Testis (tissue), 5 donors: Measurements from ENCODE around the gene KRT74. TPM values are rescaled to one million over a fixed set of nuclear protein-coding genes. Genes with fewer than 3 reads are reported as not detected.

ENCODE experiments used
- DNase-seq: peaks from one replicate; pipeline ENCODE4 v3.0.0-alpha.2; 2019
- H3K27ac ChIP-seq, 2 donors: fragments of 200-600 bp; sonication (generic); one replicate each; pipeline ENCODE4 v1.5.1; 2019
- H3K27me3 ChIP-seq: fragments of 200-600 bp; sonication (generic); one replicate; pipeline ENCODE4 v1.5.1; 2019
- H3K36me3 ChIP-seq: fragments of 200-600 bp; sonication (generic); one replicate; pipeline ENCODE4 v1.5.1; 2017; ENCODE audit warnings: low read depth; ENCODE audit errors: missing control alignments
- H3K4me1 ChIP-seq: fragments of 200-600 bp; sonication (generic); one replicate; pipeline ENCODE4 v1.5.1; 2019
- H3K4me3 ChIP-seq, 2 donors: fragments of 200-600 bp; sonication (generic); one replicate each; pipeline ENCODE4 v1.5.1; 2017 to 2019
- H3K9me3 ChIP-seq: fragments of 200-600 bp; sonication (generic); one replicate; pipeline ENCODE4 v1.5.1; 2017
- POLR2A ChIP-seq: fragments of 450-650 bp; IDR thresholded peaks from one replicate; pipeline ENCODE4 v1.6.1; 2017; ENCODE audit warnings: antibody characterized with exemption, mild to moderate bottlenecking, moderate library complexity
- whole genome bisulfite sequencing, 2 donors: methylation state at CpG; one replicate each; pipeline ENCODE4 v1.1.5; 2018; 5-methylcytosine and 5-hydroxymethylcytosine counted together
- intact Hi-C: fragments of 100-400 bp; cut with DNase I; formaldehyde crosslinking; loops from one replicate; pipeline ENCODE4 v1.15.1; 2023; ENCODE audit warnings: low total_unique reads
- long read RNA-seq, 2 donors: transcript quantifications; one replicate each; lab custom pipeline, GENCODE V29; 2026
- polyA plus RNA-seq: library from polyadenylated mRNA; stranded (reverse); fragments of 350-450 nt; fragmentation: Illumina TruSeq; extraction: RNeasy Lipid Tissue Mini Kit (QIAGEN cat#74804); gene quantifications from one replicate; pipeline ENCODE4 v1.2.3, GENCODE V29; 2014; ENCODE audit warnings: low read depth, low replicate concordance; ENCODE audit not compliant: insufficient read depth
- total RNA-seq, 2 donors: library from RNA; depleted of rRNA; stranded (reverse); fragments of >200 nt; gene quantifications; one replicate each; pipeline ENCODE4 v1.2.3, GENCODE V29; 2016
- TF ChIP-seq, protein P1 (sequence below), 3 experiments: fragments of 450-650 bp in 2 of 3; fragments of 200-600 bp in 1 of 3; sonication (generic) in 1 of 3; IDR thresholded peaks; one replicate each; pipeline ENCODE4 v1.5.1; 2016 to 2019; ENCODE audit warnings: antibody characterized with exemption in 3 of 3, mild to moderate bottlenecking in 2 of 3, moderate library complexity in 1 of 3

Gene KRT74
- total RNA-seq: 1 to 10 TPM in 1 of 2 donors, under 1 TPM in 1; 0.87 to 3.9 TPM
- polyA plus RNA-seq: 2.2 TPM
- long read RNA-seq, donor 1, partial matches to known transcripts: 0 of 2 reads
- long read RNA-seq, donor 1, other reads (novel, unspliced or antisense): 0 of 2 reads
- long read RNA-seq, donor 2, partial matches to known transcripts: 0 of 1 reads
- long read RNA-seq, donor 2, other reads (novel, unspliced or antisense): 0 of 1 reads

DNA sequence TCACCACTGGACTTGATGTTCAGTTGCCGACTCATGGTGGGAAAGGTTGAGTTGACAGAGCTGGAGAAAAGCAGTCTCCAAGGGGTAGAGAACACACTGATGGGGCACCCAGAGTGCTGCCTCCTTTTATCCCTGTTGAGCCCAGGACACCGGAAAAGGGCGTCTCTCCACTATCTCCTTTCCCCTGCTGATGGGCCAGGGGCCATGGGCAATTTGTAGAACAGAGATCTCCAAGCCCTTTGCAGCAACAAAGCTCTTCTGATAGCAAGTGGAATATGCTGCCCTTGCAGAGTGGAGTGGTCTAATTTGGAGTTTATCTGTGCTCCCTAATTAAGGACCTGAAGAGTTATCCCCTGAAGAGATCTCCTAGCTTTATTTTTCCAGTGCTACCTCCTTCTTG is at the start of gene KRT74:
TSS of gene KRT74 (minus strand) at position 101 of the 400 bp plus-strand sequence. CDS start at position 35, 66 bp downstream.
- Histone ChIP-seq H3K4me3 (no peak within 1 kb of the TSS), H3K36me3 (no peaks in the 10 kb centered on the region), H3K9me3 (no peaks in the 10 kb centered on the region), H3K4me1 (no peaks in the 10 kb centered on the region), H3K27ac (no peak within 1 kb of the TSS), H3K27me3 (no peaks in the 10 kb centered on the region)
- no peak for TF ChIP-seq POLR2A
- TF ChIP-seq, protein P1, sequence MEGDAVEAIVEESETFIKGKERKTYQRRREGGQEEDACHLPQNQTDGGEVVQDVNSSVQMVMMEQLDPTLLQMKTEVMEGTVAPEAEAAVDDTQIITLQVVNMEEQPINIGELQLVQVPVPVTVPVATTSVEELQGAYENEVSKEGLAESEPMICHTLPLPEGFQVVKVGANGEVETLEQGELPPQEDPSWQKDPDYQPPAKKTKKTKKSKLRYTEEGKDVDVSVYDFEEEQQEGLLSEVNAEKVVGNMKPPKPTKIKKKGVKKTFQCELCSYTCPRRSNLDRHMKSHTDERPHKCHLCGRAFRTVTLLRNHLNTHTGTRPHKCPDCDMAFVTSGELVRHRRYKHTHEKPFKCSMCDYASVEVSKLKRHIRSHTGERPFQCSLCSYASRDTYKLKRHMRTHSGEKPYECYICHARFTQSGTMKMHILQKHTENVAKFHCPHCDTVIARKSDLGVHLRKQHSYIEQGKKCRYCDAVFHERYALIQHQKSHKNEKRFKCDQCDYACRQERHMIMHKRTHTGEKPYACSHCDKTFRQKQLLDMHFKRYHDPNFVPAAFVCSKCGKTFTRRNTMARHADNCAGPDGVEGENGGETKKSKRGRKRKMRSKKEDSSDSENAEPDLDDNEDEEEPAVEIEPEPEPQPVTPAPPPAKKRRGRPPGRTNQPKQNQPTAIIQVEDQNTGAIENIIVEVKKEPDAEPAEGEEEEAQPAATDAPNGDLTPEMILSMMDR (IDR thresholded peaks at IDR 0.05): no peak
- WGBS, 2 donors: 90 to 100% methylated on average over 3 of the region's 3 CpGs
- no peak for DNase-seq
- intact Hi-C loops: no loop called here

DNA sequence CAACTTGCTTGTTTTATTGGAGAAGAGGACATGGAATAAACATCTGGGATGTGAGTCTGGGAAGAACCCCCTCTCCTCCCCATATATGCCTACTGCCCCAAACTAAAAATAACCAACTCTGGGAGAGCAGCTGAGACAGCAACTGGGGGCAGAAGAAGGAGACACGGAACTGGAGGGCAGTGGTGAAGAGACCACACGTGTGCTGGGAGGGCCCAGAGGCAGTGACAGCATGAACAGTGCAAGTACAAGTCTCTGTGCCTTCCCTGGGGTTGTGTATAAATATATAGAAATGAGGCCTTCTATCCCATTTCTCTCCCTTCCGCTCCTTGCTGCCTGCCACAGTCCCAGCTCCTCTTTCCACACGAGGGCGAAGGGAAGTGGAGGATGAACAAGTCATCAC is 48.7 kb upstream of the KRT74 start:
- no peak overlapping the region for H3K27ac ChIP-seq
- no peaks in the 10 kb centered on the region for H3K4me1 ChIP-seq
- no peaks in the 10 kb centered on the region for H3K9me3 ChIP-seq
- H3K27me3 ChIP-seq: no peaks in the 10 kb centered on the region
- no peak overlapping the region for H3K4me3 ChIP-seq
- TF ChIP-seq, protein P1 (IDR thresholded peaks at IDR 0.05): no peak
- TF ChIP-seq POLR2A: no peak
- no peaks in the 10 kb centered on the region for H3K36me3 ChIP-seq
- DNase-seq: no peak
- intact Hi-C loops: no loop called here
- 81 to 94% methylated on average over 5 of the region's 5 CpGs for WGBS, 2 donors

DNA sequence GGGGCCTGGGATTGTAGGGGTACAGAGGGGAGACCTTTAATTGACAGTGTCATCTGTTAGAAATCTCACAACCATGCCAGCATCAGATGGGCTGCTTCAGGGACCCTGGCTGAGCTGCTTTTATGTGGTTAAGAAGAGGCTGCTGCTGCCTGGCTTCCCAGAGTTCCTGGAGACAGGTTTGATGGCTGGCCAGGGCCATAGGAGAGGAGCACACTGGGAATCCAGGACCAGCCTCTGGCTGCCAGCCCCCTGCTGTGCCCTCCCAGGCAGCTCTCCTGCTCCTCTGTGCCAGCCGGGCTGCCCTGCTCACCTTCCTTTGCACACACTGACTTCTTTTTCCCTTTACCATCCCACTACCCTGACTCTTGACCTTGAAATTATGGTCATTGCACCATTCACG is 45.2 kb upstream of the KRT74 start:
- intact Hi-C loops: no loop called here
- 71 to 79% methylated on average over 2 of the region's 2 CpGs for WGBS, 2 donors
- H3K9me3 ChIP-seq: no peaks in the 10 kb centered on the region
- no peak overlapping the region for H3K27ac ChIP-seq
- no peak for TF ChIP-seq POLR2A
- TF ChIP-seq, protein P1 (IDR thresholded peaks at IDR 0.05): no peak
- H3K4me3 ChIP-seq: no peak overlapping the region
- DNase-seq: no peak
- no peaks in the 10 kb centered on the region for H3K36me3 ChIP-seq
- no peaks in the 10 kb centered on the region for H3K4me1 ChIP-seq
- no peaks in the 10 kb centered on the region for H3K27me3 ChIP-seq

DNA sequence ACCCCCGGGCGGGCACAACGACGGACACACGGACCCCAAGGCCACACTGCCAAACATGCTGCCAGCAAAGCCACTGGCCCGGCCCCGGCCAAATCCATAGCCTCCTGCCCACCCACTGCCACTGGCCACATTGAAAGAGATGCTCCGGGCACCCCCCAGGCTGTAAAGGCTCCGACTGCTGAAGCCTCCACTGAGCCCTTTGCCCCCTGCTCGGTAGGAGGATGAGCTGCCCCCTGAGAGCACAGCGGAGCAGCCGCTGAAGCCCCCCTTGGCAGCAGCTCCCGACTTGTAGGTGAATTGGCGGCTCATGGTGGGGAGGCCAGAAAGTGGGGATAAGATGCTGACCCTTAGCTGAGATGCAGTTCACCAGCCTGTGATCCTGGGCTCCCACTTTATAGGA is 44.6 kb upstream of the KRT74 start, which contains the start of gene KRT73:
TSS of gene KRT73 (minus strand) at position 344 of the 400 bp plus-strand sequence. CDS start at position 309, 35 bp downstream.
- no peak within 1 kb of the TSS for H3K4me3 ChIP-seq
- no peaks in the 10 kb centered on the region for H3K36me3 ChIP-seq
- no peaks in the 10 kb centered on the region for H3K9me3 ChIP-seq
- H3K27ac ChIP-seq: no peak within 1 kb of the TSS
- H3K4me1 ChIP-seq: no peaks in the 10 kb centered on the region
- no peak for DNase-seq
- H3K27me3 ChIP-seq: no peaks in the 10 kb centered on the region
- 80 to 93% methylated on average over 1 to 14 of the region's 14 CpGs for WGBS, 2 donors
- intact Hi-C loops: no loop called here
- no peak for TF ChIP-seq POLR2A
- TF ChIP-seq, protein P1 (IDR thresholded peaks at IDR 0.05): no peak

DNA sequence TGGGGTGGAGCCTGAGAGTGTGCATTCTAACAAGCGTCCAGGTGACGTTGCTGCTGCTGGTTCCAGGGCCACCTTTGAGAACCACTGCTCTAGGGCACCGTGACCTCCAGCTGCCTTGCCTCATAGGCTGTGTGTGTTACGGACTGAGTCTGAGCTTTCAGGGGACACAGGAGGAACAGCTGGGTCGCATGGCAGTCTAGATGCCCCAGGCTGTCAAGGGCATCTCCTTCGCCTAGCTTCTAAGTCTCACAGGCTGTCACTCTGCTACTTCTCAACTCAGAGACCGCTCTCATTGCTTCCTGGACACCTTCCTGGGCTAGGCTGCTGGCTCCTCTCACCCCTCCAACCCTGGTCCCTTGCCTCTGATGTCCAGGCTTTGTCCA is 43.8 kb upstream of the KRT74 start:
- no peak for DNase-seq
- Histone ChIP-seq H3K27me3 (no peaks in the 10 kb centered on the region), H3K4me1 (no peaks in the 10 kb centered on the region), H3K36me3 (no peaks in the 10 kb centered on the region), H3K27ac (no peak overlapping the region), H3K9me3 (no peaks in the 10 kb centered on the region), H3K4me3 (no peak overlapping the region)
- intact Hi-C loops: no loop called here
- WGBS, 2 donors: 91 to 96% methylated on average over 6 to 7 of the region's 7 CpGs
- no peak for TF ChIP-seq POLR2A
- TF ChIP-seq, protein P1 (IDR thresholded peaks at IDR 0.05): no peak
